Esophagus squamous epithelium (tissue), 4 donors: ENCODE results near the gene LEFTY2.

Experiments used
- CTCF ChIP-seq, 6 experiments: fragments of 450-650 bp in 4 of 6; fragments of 200-600 bp in 2 of 6; sonication (generic) in 2 of 6; IDR thresholded peaks; one replicate each; pipeline ENCODE4 v1.5.1; 2016 to 2019; ENCODE audit warnings: antibody characterized with exemption in 6 of 6, mild to moderate bottlenecking in 4 of 6, moderate library complexity in 4 of 6
- POLR2A ChIP-seq, 4 donors: fragments of 450-650 bp; IDR thresholded peaks; one replicate each; pipeline ENCODE4 v1.6.1; 2017; ENCODE audit warnings: antibody characterized with exemption in 4 of 4, mild to moderate bottlenecking in 4 of 4, moderate library complexity in 3 of 4

DNA sequence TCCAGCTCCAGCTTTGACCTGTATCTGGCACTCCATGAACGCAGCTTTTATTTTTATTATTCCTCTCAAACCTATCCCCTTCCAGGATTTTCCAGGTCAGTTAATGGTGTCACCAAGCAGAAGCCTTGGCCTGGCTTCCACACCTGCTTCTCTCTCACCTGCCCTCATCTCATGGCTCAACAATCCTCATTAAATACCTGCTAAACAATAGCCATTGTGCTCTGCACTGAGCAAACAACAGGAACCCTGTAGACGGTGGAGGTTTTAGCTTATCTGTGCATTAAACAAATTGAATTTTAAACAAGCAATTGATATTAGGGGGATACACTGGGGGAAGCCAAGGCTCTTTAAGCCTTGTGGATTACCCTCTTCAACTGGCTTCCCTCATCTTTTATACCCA is 32.2 kb downstream of the LEFTY2 start:
- TF ChIP-seq POLR2A (IDR thresholded peaks at IDR 0.05) (no peak), CTCF (IDR thresholded peaks at IDR 0.05) (no peak)
